ENCODE measurements around the gene MAGI1.
"Not testable (repeated sequence)": the region's sequence is repeated elsewhere in the genome, so short reads cannot be mapped to it uniquely, and the experiment has no call there.

MAGI1 gene

DNA sequence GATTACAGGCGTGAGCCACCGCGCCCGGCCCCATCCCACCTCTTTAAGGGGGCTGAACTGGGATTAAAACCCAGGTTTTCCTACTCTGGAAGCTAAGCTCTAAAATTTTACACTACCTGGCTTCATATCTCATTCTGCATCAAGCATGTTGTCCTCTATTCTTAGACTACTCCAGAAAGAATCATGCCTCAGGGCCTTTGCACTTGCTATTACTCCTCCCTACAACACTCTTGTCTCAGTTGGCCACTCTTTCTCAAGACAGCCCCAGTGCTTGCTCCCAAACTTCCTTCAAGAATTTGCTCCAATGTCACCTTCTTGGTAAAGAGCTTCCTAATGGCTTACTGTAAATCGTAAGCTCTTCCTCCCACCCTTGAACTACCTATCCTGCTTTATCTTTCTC is 521.7 kb downstream of the MAGI1 start:
- Histone ChIP-seq H2AFZ (ENCODE audit: low read length) (no peak overlapping the region), H3K9me2 (replicated peaks; ENCODE audit: low read depth, low read length) (no peaks in the 10 kb centered on the region), H3K4me1 (ENCODE audit: insufficient read depth, low read length, poor library complexity, severe bottlenecking) (no peaks in the 10 kb centered on the region), H3K36me3 (ENCODE audit: insufficient read depth, low read length) (no peaks in the 10 kb centered on the region), H3K4me3 (ENCODE audit: low read length, poor library complexity, severe bottlenecking) (no peak overlapping the region), H4K20me1 (ENCODE audit: insufficient read depth, low read length, poor library complexity, severe bottlenecking) (no peaks in the 10 kb centered on the region), H3F3A (ENCODE audit: low read depth) (no peaks in the 10 kb centered on the region), H3K9ac (ENCODE audit: low read depth, low read length, poor library complexity, severe bottlenecking) (no peak overlapping the region), H3K27me3 (ENCODE audit: insufficient read depth, low read length, poor library complexity, severe bottlenecking) (no peaks in the 10 kb centered on the region), H3K4me2 (ENCODE audit: low read depth, low read length, poor library complexity, severe bottlenecking) (no peak overlapping the region), H3K9me3 (ENCODE audit: insufficient read depth, low read depth, low read length) (no peaks in the 10 kb centered on the region), H3K79me2 (ENCODE audit: insufficient read depth, low read length) (no peaks in the 10 kb centered on the region)
- TF ChIP-seq EZH2phosphoT487 (IDR thresholded peaks at IDR 0.05; ENCODE audit: borderline replicate concordance), result no peak
- TF ChIP-seq, protein P1, sequence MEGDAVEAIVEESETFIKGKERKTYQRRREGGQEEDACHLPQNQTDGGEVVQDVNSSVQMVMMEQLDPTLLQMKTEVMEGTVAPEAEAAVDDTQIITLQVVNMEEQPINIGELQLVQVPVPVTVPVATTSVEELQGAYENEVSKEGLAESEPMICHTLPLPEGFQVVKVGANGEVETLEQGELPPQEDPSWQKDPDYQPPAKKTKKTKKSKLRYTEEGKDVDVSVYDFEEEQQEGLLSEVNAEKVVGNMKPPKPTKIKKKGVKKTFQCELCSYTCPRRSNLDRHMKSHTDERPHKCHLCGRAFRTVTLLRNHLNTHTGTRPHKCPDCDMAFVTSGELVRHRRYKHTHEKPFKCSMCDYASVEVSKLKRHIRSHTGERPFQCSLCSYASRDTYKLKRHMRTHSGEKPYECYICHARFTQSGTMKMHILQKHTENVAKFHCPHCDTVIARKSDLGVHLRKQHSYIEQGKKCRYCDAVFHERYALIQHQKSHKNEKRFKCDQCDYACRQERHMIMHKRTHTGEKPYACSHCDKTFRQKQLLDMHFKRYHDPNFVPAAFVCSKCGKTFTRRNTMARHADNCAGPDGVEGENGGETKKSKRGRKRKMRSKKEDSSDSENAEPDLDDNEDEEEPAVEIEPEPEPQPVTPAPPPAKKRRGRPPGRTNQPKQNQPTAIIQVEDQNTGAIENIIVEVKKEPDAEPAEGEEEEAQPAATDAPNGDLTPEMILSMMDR (conservative IDR thresholded peaks at IDR 0.05; ENCODE audit: low read length), result no peak

DNA sequence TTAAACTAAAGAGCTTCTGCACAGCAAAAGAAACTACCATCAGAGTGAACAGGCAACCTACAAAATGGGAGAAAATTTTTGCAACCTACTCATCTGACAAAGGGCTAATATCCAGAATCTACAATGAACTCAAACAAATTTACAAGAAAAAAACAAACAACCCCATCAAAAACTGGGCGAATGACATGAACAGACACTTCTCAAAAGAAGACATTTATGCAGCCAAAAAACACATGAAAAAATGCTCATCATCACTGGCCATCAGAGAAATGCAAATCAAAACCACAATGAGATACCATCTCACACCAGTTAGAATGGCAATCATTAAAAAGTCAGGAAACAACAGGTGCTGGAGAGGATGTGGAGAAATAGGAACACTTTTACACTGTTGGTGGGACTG is 524.4 kb downstream of the MAGI1 start:
- H2AFZ ChIP-seq (ENCODE audit: low read length); H3K27me3 ChIP-seq (ENCODE audit: insufficient read depth, low read length, poor library complexity, severe bottlenecking); H3K9me3 ChIP-seq (ENCODE audit: insufficient read depth, low read depth, low read length); H3K4me2 ChIP-seq (ENCODE audit: low read depth, low read length, poor library complexity, severe bottlenecking); H3F3A ChIP-seq (ENCODE audit: low read depth); H3K9me2 ChIP-seq (replicated peaks; ENCODE audit: low read depth, low read length); H3K9ac ChIP-seq (ENCODE audit: low read depth, low read length, poor library complexity, severe bottlenecking); H4K20me1 ChIP-seq (ENCODE audit: insufficient read depth, low read length, poor library complexity, severe bottlenecking); H3K4me1 ChIP-seq (ENCODE audit: insufficient read depth, low read length, poor library complexity, severe bottlenecking); H3K4me3 ChIP-seq (ENCODE audit: low read length, poor library complexity, severe bottlenecking); H3K36me3 ChIP-seq (ENCODE audit: insufficient read depth, low read length); H3K79me2 ChIP-seq (ENCODE audit: insufficient read depth, low read length): not testable (repeated sequence)

DNA sequence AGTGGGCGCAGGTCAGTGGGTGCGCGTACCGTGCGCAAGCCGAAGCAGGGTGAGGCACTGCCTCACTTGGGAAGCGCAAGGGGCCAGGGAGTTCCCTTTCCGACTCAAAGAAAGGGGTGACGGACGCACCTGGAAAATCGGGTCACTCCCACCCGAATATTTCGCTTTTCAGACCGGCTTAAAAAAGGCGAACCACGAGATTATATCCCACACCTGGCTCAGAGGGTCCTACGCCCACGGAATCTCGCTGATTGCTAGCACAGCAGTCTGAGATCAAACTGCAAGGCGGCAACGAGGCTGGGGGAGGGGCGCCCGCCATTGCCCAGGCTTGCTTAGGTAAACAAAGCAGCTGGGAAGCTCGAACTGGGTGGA is 529.3 kb downstream of the MAGI1 start:
- not testable (repeated sequence) for H3K4me2 ChIP-seq (ENCODE audit: low read depth, low read length, poor library complexity, severe bottlenecking); H3K4me3 ChIP-seq (ENCODE audit: low read length, poor library complexity, severe bottlenecking); H4K20me1 ChIP-seq (ENCODE audit: insufficient read depth, low read length, poor library complexity, severe bottlenecking); H3F3A ChIP-seq (ENCODE audit: low read depth); H3K4me1 ChIP-seq (ENCODE audit: insufficient read depth, low read length, poor library complexity, severe bottlenecking); H3K79me2 ChIP-seq (ENCODE audit: insufficient read depth, low read length); H2AFZ ChIP-seq (ENCODE audit: low read length); H3K36me3 ChIP-seq (ENCODE audit: insufficient read depth, low read length); H3K27me3 ChIP-seq (ENCODE audit: insufficient read depth, low read length, poor library complexity, severe bottlenecking); H3K9me3 ChIP-seq (ENCODE audit: insufficient read depth, low read depth, low read length); H3K9ac ChIP-seq (ENCODE audit: low read depth, low read length, poor library complexity, severe bottlenecking); H3K9me2 ChIP-seq (replicated peaks; ENCODE audit: low read depth, low read length)

DNA sequence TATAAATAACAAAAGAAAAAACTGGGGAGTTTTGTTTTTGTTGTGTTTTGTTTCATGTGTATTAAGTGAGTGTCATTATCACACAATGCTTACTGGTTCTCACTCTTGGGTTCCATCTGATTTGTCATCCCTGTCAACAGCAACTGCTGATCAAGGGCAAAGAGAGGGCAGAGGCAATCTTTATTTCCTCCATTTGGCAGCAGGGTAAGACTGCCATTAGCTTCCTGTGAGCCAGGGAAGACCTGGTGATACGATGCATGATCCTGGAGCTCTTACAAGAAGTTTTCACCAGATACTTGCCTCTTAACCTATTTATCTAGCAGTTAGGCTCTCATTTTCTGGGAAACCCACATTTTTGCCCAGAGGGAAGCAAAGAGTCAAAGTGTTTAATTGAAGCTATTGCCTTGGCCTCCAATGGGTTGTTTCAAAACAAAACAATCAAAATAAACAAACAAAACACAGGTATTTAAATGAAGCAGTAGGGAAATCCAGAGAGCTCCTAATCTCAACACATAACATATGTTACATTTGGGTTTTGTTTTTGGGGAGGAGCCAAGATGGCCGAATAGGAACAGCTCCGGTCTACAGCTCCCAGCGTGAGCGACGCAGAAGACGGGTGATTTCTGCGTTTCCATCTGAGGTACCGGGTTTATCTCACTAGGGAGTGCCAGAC is 529.8 kb downstream of the MAGI1 start:
- Histone ChIP-seq H2AFZ (ENCODE audit: low read length) (no peak overlapping the region), H3K36me3 (ENCODE audit: insufficient read depth, low read length) (no peaks in the 10 kb centered on the region), H3F3A (ENCODE audit: low read depth) (no peaks in the 10 kb centered on the region), H3K4me3 (ENCODE audit: low read length, poor library complexity, severe bottlenecking) (no peak overlapping the region), H3K4me1 (ENCODE audit: insufficient read depth, low read length, poor library complexity, severe bottlenecking) (peaks cover 4% of the 10 kb centered on the region), H3K27me3 (ENCODE audit: insufficient read depth, low read length, poor library complexity, severe bottlenecking) (no peaks in the 10 kb centered on the region), H3K9me2 (replicated peaks; ENCODE audit: low read depth, low read length) (no peaks in the 10 kb centered on the region), H3K9ac (ENCODE audit: low read depth, low read length, poor library complexity, severe bottlenecking) (no peak overlapping the region), H3K4me2 (ENCODE audit: low read depth, low read length, poor library complexity, severe bottlenecking) (no peak overlapping the region), H3K9me3 (ENCODE audit: insufficient read depth, low read depth, low read length) (no peaks in the 10 kb centered on the region), H3K79me2 (ENCODE audit: insufficient read depth, low read length) (no peaks in the 10 kb centered on the region), H4K20me1 (ENCODE audit: insufficient read depth, low read length, poor library complexity, severe bottlenecking) (no peaks in the 10 kb centered on the region)
- TF ChIP-seq, protein P1 (conservative IDR thresholded peaks at IDR 0.05; ENCODE audit: low read length), result no peak
- no peak for TF ChIP-seq EZH2phosphoT487 (IDR thresholded peaks at IDR 0.05; ENCODE audit: borderline replicate concordance)

All from Loucy (cell line).